Hepatocyte (in vitro differentiated cells): ENCODE results near the gene ITGA1. TPM values are rescaled to one million over a fixed set of nuclear protein-coding genes. Genes with fewer than 3 reads are reported as not detected.

Source experiments
- DNase-seq: peaks from one replicate; pipeline ENCODE4 v3.0.0-alpha.2; 2016; ENCODE audit warnings: low spot score
- H2AFZ ChIP-seq: fragments of 200-600 bp; sonication (generic); 2 replicates; pipeline ENCODE4 v1.6.0; 2016; ENCODE audit warnings: antibody characterized with exemption, mild to moderate bottlenecking
- H3K27ac ChIP-seq: fragments of 200-600 bp; sonication (generic); 2 replicates; pipeline ENCODE4 v1.5.1; 2016; ENCODE audit warnings: mild to moderate bottlenecking
- H3K27me3 ChIP-seq: fragments of 200-600 bp; sonication (generic); 2 replicates; pipeline ENCODE4 v1.6.1; 2016
- H3K36me3 ChIP-seq: fragments of 200-600 bp; sonication (generic); replicated peaks from 2 replicates; pipeline ENCODE4 v1.5.1; 2016; ENCODE audit warnings: low read depth; ENCODE audit not compliant: insufficient read depth
- H3K4me1 ChIP-seq: fragments of 200-600 bp; sonication (generic); 2 replicates; pipeline ENCODE4 v1.5.1; 2016; ENCODE audit warnings: mild to moderate bottlenecking, moderate library complexity; ENCODE audit not compliant: insufficient read depth
- H3K4me2 ChIP-seq: fragments of 200-600 bp; sonication (generic); 2 replicates; pipeline ENCODE4 v1.6.0; 2016
- H3K4me3 ChIP-seq: fragments of 200-600 bp; sonication (generic); 2 replicates; pipeline ENCODE4 v1.5.1; 2016; ENCODE audit warnings: mild to moderate bottlenecking
- H3K79me2 ChIP-seq: fragments of 200-600 bp; sonication (generic); 2 replicates; pipeline ENCODE4 v1.6.0; 2017; ENCODE audit warnings: mild to moderate bottlenecking
- H3K9me2 ChIP-seq: fragments of 200-600 bp; sonication (generic); replicated peaks from 2 replicates; pipeline ENCODE4 v1.6.0; 2017; ENCODE audit warnings: mild to moderate bottlenecking; ENCODE audit not compliant: insufficient read depth
- H3K9me3 ChIP-seq: fragments of 200-600 bp; sonication (generic); 2 replicates; pipeline ENCODE4 v1.5.1; 2016; ENCODE audit warnings: low read depth, mild to moderate bottlenecking
- H4K20me1 ChIP-seq: fragments of 200-600 bp; sonication (generic); 2 replicates; pipeline ENCODE4 v1.6.0; 2016; ENCODE audit warnings: mild to moderate bottlenecking; ENCODE audit not compliant: insufficient read depth, poor library complexity, severe bottlenecking
- CTCF ChIP-seq: fragments of 200-600 bp; sonication (generic); IDR thresholded peaks from 2 replicates; pipeline ENCODE4 v1.5.1; 2016; ENCODE audit warnings: antibody characterized with exemption, mild to moderate bottlenecking; ENCODE audit not compliant: poor library complexity
- EZH2 ChIP-seq: fragments of 200-600 bp; sonication (generic); IDR thresholded peaks from 2 replicates; pipeline ENCODE4 v1.6.1; 2016; ENCODE audit warnings: antibody characterized with exemption, mild to moderate bottlenecking, borderline replicate concordance
- EZH2phosphoT487 ChIP-seq: fragments of 200-600 bp; sonication (generic); IDR thresholded peaks from one replicate; pipeline ENCODE4 v1.6.1; 2018; ENCODE audit warnings: antibody characterized with exemption, mild to moderate bottlenecking, low read depth, moderate library complexity; ENCODE audit not compliant: unreplicated experiment, severe bottlenecking
- WGBS: methylation state at CpG from one replicate; pipeline ENCODE4 v1.1.6; 2016; ENCODE audit warnings: low lambda C conversion rate; ENCODE audit errors: missing lambda C conversion rate; 5-methylcytosine and 5-hydroxymethylcytosine counted together
- polyA plus RNA-seq: library from polyadenylated mRNA; unstranded; fragments of >200 nt; fragmentation: Nextera tagmentation; extraction: Ambion mirVana; gene quantifications from 2 replicates; pipeline ENCODE4 v1.2.1, GENCODE V29; 2016
- total RNA-seq: library from RNA; depleted of rRNA; stranded (reverse); fragments of >200 nt; gene quantifications from 2 replicates; pipeline ENCODE4 v1.2.3, GENCODE V29; 2014

ITGA1 gene
- total and polyA plus RNA-seq, 2 experiments from 2014 or later, result 15.0 to 40.3 TPM

- Histone ChIP-seq H3K79me2 (peaks cover 14% of the 10 kb centered on the region), H3K27ac (no peak overlapping the region), H2AFZ (no peak overlapping the region), H3K9me2 (no peaks in the 10 kb centered on the region), H3K4me3 (no peak overlapping the region), H3K4me1 (no peaks in the 10 kb centered on the region), H3K9me3 (no peaks in the 10 kb centered on the region), H3K27me3 (no peaks in the 10 kb centered on the region), H3K36me3 (no peaks in the 10 kb centered on the region), H3K4me2 (no peak overlapping the region), H4K20me1 (no peaks in the 10 kb centered on the region)
- TF ChIP-seq EZH2phosphoT487 (no peak), EZH2 (no peak), CTCF (no peak)
- 95% methylated on average over 2 of the region's 2 CpGs for WGBS
- DNase-seq, result no peak
These were observed 205.7 kb downstream of the ITGA1 start for GRCh38 chr5:52993367-52993766.

- TF ChIP-seq EZH2 (no peak), CTCF (no peak), EZH2phosphoT487 (no peak)
- no peak overlapping the region for H3K27ac ChIP-seq
- 92% methylated on average over 1 of the region's 1 CpG for WGBS
- H3K4me3 ChIP-seq, result no peak overlapping the region
- H3K36me3 ChIP-seq, result no peaks in the 10 kb centered on the region
- no peaks in the 10 kb centered on the region for H3K27me3 ChIP-seq
- no peak overlapping the region for H2AFZ ChIP-seq
- H3K4me2 ChIP-seq, result no peak overlapping the region
- peaks cover 16% of the 10 kb centered on the region for H3K79me2 ChIP-seq
- H3K9me2 ChIP-seq, result no peaks in the 10 kb centered on the region
- no peak for DNase-seq
- no peaks in the 10 kb centered on the region for H4K20me1 ChIP-seq
- no peaks in the 10 kb centered on the region for H3K9me3 ChIP-seq
- no peaks in the 10 kb centered on the region for H3K4me1 ChIP-seq
These were observed 206.6 kb downstream of the ITGA1 start for GRCh38 chr5:52994266-52994665.

GRCh38 chr5:52995095-52995494 is 207.4 kb downstream of the ITGA1 start:
- TF ChIP-seq EZH2phosphoT487 (no peak), EZH2 (no peak), CTCF (no peak)
- H3K9me3 ChIP-seq, result no peaks in the 10 kb centered on the region
- H3K4me3 ChIP-seq, result no peak overlapping the region
- no peak overlapping the region for H3K4me2 ChIP-seq
- no peaks in the 10 kb centered on the region for H3K27me3 ChIP-seq
- H3K4me1 ChIP-seq, result no peaks in the 10 kb centered on the region
- no peaks in the 10 kb centered on the region for H3K9me2 ChIP-seq
- no peak for DNase-seq
- H4K20me1 ChIP-seq, result no peaks in the 10 kb centered on the region
- WGBS, result 100% methylated on average over 1 of the region's 1 CpG
- no peak overlapping the region for H3K27ac ChIP-seq
- H2AFZ ChIP-seq, result no peak overlapping the region
- peaks cover 19% of the 10 kb centered on the region for H3K79me2 ChIP-seq
- H3K36me3 ChIP-seq, result no peaks in the 10 kb centered on the region

- 100% methylated on average over 1 of the region's 1 CpG for WGBS
- Histone ChIP-seq H3K27me3 (no peaks in the 10 kb centered on the region), H3K4me2 (no peak overlapping the region), H3K9me3 (no peaks in the 10 kb centered on the region), H3K27ac (no peak overlapping the region), H3K9me2 (no peaks in the 10 kb centered on the region), H4K20me1 (no peaks in the 10 kb centered on the region), H3K79me2 (peaks cover 17% of the 10 kb centered on the region), H3K4me3 (no peak overlapping the region), H3K36me3 (no peaks in the 10 kb centered on the region), H3K4me1 (no peaks in the 10 kb centered on the region), H2AFZ (no peak overlapping the region)
- DNase-seq, result no peak
- no peak for TF ChIP-seq EZH2
- TF ChIP-seq EZH2phosphoT487, result no peak
- TF ChIP-seq CTCF, result no peak
These were observed 208.2 kb downstream of the ITGA1 start for GRCh38 chr5:52995914-52996313.
